Lower leg skin (tissue), 3 donors: ENCODE data around the gene APCDD1L.

Experiments
- POLR2A ChIP-seq, 2 donors: fragments of 450-650 bp; IDR thresholded peaks; one replicate each; pipeline ENCODE4 v1.6.1; 2016 to 2017; ENCODE audit warnings: antibody characterized with exemption in 2 of 2, mild to moderate bottlenecking in 1 of 2, moderate library complexity in 1 of 2
- TF ChIP-seq, protein P1 (sequence below), 3 donors: fragments of 450-650 bp; IDR thresholded peaks; one replicate each; pipeline ENCODE4 v1.5.1; 2016; ENCODE audit warnings: antibody characterized with exemption in 3 of 3, mild to moderate bottlenecking in 3 of 3, moderate library complexity in 2 of 3

- TF ChIP-seq, protein P1, sequence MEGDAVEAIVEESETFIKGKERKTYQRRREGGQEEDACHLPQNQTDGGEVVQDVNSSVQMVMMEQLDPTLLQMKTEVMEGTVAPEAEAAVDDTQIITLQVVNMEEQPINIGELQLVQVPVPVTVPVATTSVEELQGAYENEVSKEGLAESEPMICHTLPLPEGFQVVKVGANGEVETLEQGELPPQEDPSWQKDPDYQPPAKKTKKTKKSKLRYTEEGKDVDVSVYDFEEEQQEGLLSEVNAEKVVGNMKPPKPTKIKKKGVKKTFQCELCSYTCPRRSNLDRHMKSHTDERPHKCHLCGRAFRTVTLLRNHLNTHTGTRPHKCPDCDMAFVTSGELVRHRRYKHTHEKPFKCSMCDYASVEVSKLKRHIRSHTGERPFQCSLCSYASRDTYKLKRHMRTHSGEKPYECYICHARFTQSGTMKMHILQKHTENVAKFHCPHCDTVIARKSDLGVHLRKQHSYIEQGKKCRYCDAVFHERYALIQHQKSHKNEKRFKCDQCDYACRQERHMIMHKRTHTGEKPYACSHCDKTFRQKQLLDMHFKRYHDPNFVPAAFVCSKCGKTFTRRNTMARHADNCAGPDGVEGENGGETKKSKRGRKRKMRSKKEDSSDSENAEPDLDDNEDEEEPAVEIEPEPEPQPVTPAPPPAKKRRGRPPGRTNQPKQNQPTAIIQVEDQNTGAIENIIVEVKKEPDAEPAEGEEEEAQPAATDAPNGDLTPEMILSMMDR (IDR thresholded peaks at IDR 0.05): no peak
- no peak for TF ChIP-seq POLR2A (IDR thresholded peaks at IDR 0.05)
These were observed 31.2 kb upstream of the APCDD1L start for GRCh38 chr20:58546416-58546711.
